ENCODE data around the gene C10orf90. TPM values are rescaled to one million over a fixed set of nuclear protein-coding genes. Genes with fewer than 3 reads are reported as not detected.

The C10orf90 gene
- total RNA-seq, 1 experiment from 2014 or later, result not detected

GRCh38 chr10:126461289-126461940, 209.1 kb downstream of the C10orf90 start:
- H2BK12ac ChIP-seq (ENCODE audit: insufficient read length, low read depth, low read length), result no peak overlapping the region
- Mint-ChIP-seq H3K27ac (no peak overlapping the region), H3K27me3 (ENCODE audit: low read depth) (peaks cover 26% of the 10 kb centered on the region), H3K36me3 (ENCODE audit: insufficient read depth in 1 of 3, low read depth in 3 of 3) (peaks cover 0 to 2% (median 0%) of the 10 kb centered on the region in 3 experiments; a peak in 1 of 7 replicates), H3K4me3 (no peak overlapping the region), H3K9me3 (peaks cover 0 to 2% of the 10 kb centered on the region in 2 experiments; a peak in 1 of 5 replicates), H3K4me1 (no peaks in the 10 kb centered on the region)
- no peak overlapping the region for H3K27ac ChIP-seq (ENCODE audit: insufficient read length, low read depth, low read length)
- H4K5ac ChIP-seq (ENCODE audit: insufficient read length, low read depth, low read length), result no peak overlapping the region
- no peak overlapping the region for H4K8ac ChIP-seq (replicated peaks; ENCODE audit: insufficient read length, low read depth, low read length)
- no peak overlapping the region for H3K18ac ChIP-seq (ENCODE audit: insufficient read length, low read depth, low read length)
- H3K14ac ChIP-seq (ENCODE audit: insufficient read depth, low read length), result no peak overlapping the region
- H4K91ac ChIP-seq (ENCODE audit: insufficient read length, low read depth, low read length), result no peak overlapping the region
- no peak overlapping the region for H2AFZ ChIP-seq (ENCODE audit: low read length)
- no peak overlapping the region for H3K9ac ChIP-seq (ENCODE audit: extremely low read depth, insufficient read length, low read length)
- no peak overlapping the region for H2BK5ac ChIP-seq (ENCODE audit: insufficient read length, low read length)
- WGBS (ENCODE audit: extremely low coverage, insufficient read length, low lambda C conversion rate), result no CpG with 5 or more reads among the region's 14 CpGs
- no peak overlapping the region for H2BK120ac ChIP-seq (ENCODE audit: low read depth, low read length, poor library complexity, severe bottlenecking)
- H3K4ac ChIP-seq (ENCODE audit: low read depth, low read length), result no peak overlapping the region
- H3K4me1 ChIP-seq (ENCODE audit: insufficient read depth, low read length), result no peaks in the 10 kb centered on the region
- H3K79me2 ChIP-seq (ENCODE audit: insufficient read depth, low read length), result no peaks in the 10 kb centered on the region
- no peak overlapping the region for H3K56ac ChIP-seq (ENCODE audit: insufficient read length, low read depth, low read length)
- H3K27me3 ChIP-seq (ENCODE audit: insufficient read depth, low read length), result no peaks in the 10 kb centered on the region
- no peaks in the 10 kb centered on the region for H3K23me2 ChIP-seq (ENCODE audit: insufficient read length, low read depth, low read length, poor library complexity, severe bottlenecking)
- no peaks in the 10 kb centered on the region for H3K9me3 ChIP-seq (ENCODE audit: control insufficient read depth, low read depth, low read length)
- H2BK20ac ChIP-seq (ENCODE audit: low read depth, low read length, poor library complexity, severe bottlenecking), result no peak overlapping the region
- no peak overlapping the region for H2AK5ac ChIP-seq (ENCODE audit: insufficient read length, low read length)
- no peaks in the 10 kb centered on the region for H3K79me1 ChIP-seq (ENCODE audit: insufficient read depth, low read depth, low read length, poor library complexity, severe bottlenecking)
- H3K23ac ChIP-seq (ENCODE audit: insufficient read length, low read depth, low read length), result no peak overlapping the region
- no peak for DNase-seq
- TF ChIP-seq, protein P1, sequence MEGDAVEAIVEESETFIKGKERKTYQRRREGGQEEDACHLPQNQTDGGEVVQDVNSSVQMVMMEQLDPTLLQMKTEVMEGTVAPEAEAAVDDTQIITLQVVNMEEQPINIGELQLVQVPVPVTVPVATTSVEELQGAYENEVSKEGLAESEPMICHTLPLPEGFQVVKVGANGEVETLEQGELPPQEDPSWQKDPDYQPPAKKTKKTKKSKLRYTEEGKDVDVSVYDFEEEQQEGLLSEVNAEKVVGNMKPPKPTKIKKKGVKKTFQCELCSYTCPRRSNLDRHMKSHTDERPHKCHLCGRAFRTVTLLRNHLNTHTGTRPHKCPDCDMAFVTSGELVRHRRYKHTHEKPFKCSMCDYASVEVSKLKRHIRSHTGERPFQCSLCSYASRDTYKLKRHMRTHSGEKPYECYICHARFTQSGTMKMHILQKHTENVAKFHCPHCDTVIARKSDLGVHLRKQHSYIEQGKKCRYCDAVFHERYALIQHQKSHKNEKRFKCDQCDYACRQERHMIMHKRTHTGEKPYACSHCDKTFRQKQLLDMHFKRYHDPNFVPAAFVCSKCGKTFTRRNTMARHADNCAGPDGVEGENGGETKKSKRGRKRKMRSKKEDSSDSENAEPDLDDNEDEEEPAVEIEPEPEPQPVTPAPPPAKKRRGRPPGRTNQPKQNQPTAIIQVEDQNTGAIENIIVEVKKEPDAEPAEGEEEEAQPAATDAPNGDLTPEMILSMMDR (conservative IDR thresholded peaks at IDR 0.05), result no peak
- no peak overlapping the region for H3K4me2 ChIP-seq (ENCODE audit: insufficient read depth, insufficient read length, low read length)
- no peak overlapping the region for H2BK15ac ChIP-seq (ENCODE audit: low read depth, low read length)
- no peaks in the 10 kb centered on the region for H4K20me1 ChIP-seq (ENCODE audit: control insufficient read depth, insufficient read depth, insufficient read length)
- no peak overlapping the region for H3T11ph ChIP-seq (ENCODE audit: low read length)

Measured in H9 (cell line).